Stimulated activated naive CD8-positive, alpha-beta T cell treated with anti-CD3 and anti-CD28 coated beads, Interleukin-15, amount 100 ng/mL, for 72 hours (primary cell): ENCODE results near the gene KIF4A.

ENCODE experiments used
- ATAC-seq: fragments of 150-1000 bp; cut with Tn5 transposase; 2 replicates; pipeline ENCODE4 v1.10.0; 2021; ENCODE audit warnings: mild to moderate bottlenecking, moderate library complexity
- DNase-seq, 2 donors: peaks; one replicate each; pipeline ENCODE4 v3.0.0; 2021 to 2022
- H3K27ac Mint-ChIP-seq, 2 donors: one replicate each; pipeline ENCODE4 v1.8.0; 2022; ENCODE audit warnings: mild to moderate bottlenecking in 2 of 2, mixed read lengths in 2 of 2, moderate library complexity in 2 of 2
- H3K27me3 Mint-ChIP-seq: one replicate; pipeline ENCODE4 v1.8.0; 2022; ENCODE audit warnings: mixed read lengths
- H3K4me1 Mint-ChIP-seq: one replicate; pipeline ENCODE4 v1.8.0; 2022; ENCODE audit warnings: mild to moderate bottlenecking, mixed read lengths
- H3K4me3 Mint-ChIP-seq, 2 donors: one replicate each; pipeline ENCODE4 v1.8.0; 2022; ENCODE audit warnings: mild to moderate bottlenecking in 2 of 2, mixed read lengths in 2 of 2, moderate library complexity in 1 of 2
- H3K9me3 Mint-ChIP-seq, 2 donors: one replicate each; pipeline ENCODE4 v1.8.0; 2022; ENCODE audit warnings: mixed read lengths in 2 of 2

KIF4A gene

GRCh38 chrX:70455366-70456202, 165.7 kb downstream of the KIF4A start:
- ATAC-seq, result peak; percentile 7
- H3K9me3 Mint-ChIP-seq, result no peaks in the 10 kb centered on the region
- DNase-seq, result no peak
- H3K27ac Mint-ChIP-seq, result peak overlapping the region; percentile 95 to 98
- H3K4me1 Mint-ChIP-seq, result peaks cover 55% of the 10 kb centered on the region
- peak overlapping the region; percentile 87 to 93 for H3K4me3 Mint-ChIP-seq
- H3K27me3 Mint-ChIP-seq, result no peaks in the 10 kb centered on the region

DNA sequence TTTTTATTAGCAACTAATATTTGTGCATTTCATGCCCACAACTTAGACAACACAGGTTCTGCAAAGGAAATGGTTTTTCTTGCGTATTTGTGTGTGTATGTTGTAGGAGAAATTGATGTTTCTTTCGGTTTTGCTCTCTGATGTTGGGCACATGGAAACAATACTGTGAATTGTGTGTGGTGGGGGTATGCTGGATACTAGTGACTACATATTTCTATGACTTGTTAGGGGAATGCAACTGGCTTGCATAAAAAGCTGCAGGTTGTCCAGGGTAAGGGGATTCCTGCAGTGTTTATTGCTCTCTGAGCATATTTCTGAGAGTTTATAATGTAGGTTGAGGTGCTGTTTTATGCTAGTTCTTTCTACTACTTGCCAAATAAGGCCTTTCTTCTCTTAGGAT, 166.4 kb downstream of the KIF4A start:
- peaks cover 55% of the 10 kb centered on the region for H3K4me1 Mint-ChIP-seq
- DNase-seq (peak in 1 of 2 donors; percentile 34), ATAC-seq (peak; percentile 39)
- peak overlapping the region in 1 of 2 donors; percentile 95 for H3K27ac Mint-ChIP-seq
- no peaks in the 10 kb centered on the region for H3K9me3 Mint-ChIP-seq
- H3K27me3 Mint-ChIP-seq, result no peaks in the 10 kb centered on the region
- H3K4me3 Mint-ChIP-seq, result peak overlapping the region; percentile 87 to 93

- Mint-ChIP-seq H3K27me3 (no peaks in the 10 kb centered on the region), H3K9me3 (no peaks in the 10 kb centered on the region), H3K4me1 (peaks cover 24% of the 10 kb centered on the region), H3K4me3 (no peak overlapping the region), H3K27ac (no peak overlapping the region)
- no peak for DNase-seq
- ATAC-seq, result no peak
These were observed 171.1 kb downstream of the KIF4A start for GRCh38 chrX:70461026-70461425.

GRCh38 chrX:70464051-70464450, 174.1 kb downstream of the KIF4A start:
- H3K9me3 Mint-ChIP-seq, result no peaks in the 10 kb centered on the region
- H3K4me3 Mint-ChIP-seq, result no peak overlapping the region
- no peak overlapping the region for H3K27ac Mint-ChIP-seq
- H3K4me1 Mint-ChIP-seq, result peaks cover 11% of the 10 kb centered on the region
- DNase-seq (no peak), ATAC-seq (no peak)
- no peaks in the 10 kb centered on the region for H3K27me3 Mint-ChIP-seq

- no peaks in the 10 kb centered on the region for H3K27me3 Mint-ChIP-seq
These were observed 177.1 kb downstream of the KIF4A start for GRCh38 chrX:70466968-70467367.

GRCh38 chrX:70468709-70469108, 178.8 kb downstream of the KIF4A start:
- ATAC-seq, result no peak
- Mint-ChIP-seq H3K4me3 (no peak overlapping the region), H3K27me3 (no peaks in the 10 kb centered on the region)

More at GRCh38 chrX:70466968-70467367, 177.1 kb downstream of the KIF4A start:
- no peak overlapping the region for H3K4me3 Mint-ChIP-seq
- H3K9me3 Mint-ChIP-seq, result no peaks in the 10 kb centered on the region
- peaks cover 17% of the 10 kb centered on the region for H3K4me1 Mint-ChIP-seq
- no peak overlapping the region for H3K27ac Mint-ChIP-seq
- ATAC-seq, result no peak
- DNase-seq, result no peak

More at GRCh38 chrX:70468709-70469108, 178.8 kb downstream of the KIF4A start:
- no peak overlapping the region for H3K27ac Mint-ChIP-seq
- DNase-seq, result no peak
- no peaks in the 10 kb centered on the region for H3K9me3 Mint-ChIP-seq
- peaks cover 17% of the 10 kb centered on the region for H3K4me1 Mint-ChIP-seq
